ENCODE data around the gene NMNAT2.

- TF ChIP-seq ZFP3 (CRISPR knock-in tag; IDR thresholded peaks at IDR 0.05): no peak
- TF ChIP-seq ZNF70 (CRISPR knock-in tag; IDR thresholded peaks at IDR 0.05): no peak
- TF ChIP-seq CSDC2 (CRISPR knock-in tag; IDR thresholded peaks at IDR 0.05): no peak
- no peak for TF ChIP-seq TSHZ2 (CRISPR knock-in tag; IDR thresholded peaks at IDR 0.05)
- TF ChIP-seq ESRRG (CRISPR knock-in tag; IDR thresholded peaks at IDR 0.05): no peak
- TF ChIP-seq CREB5 (CRISPR knock-in tag; IDR thresholded peaks at IDR 0.05; ENCODE audit: low read depth): no peak
- no peak for TF ChIP-seq CSRNP3 (CRISPR knock-in tag; IDR thresholded peaks at IDR 0.05)
- TF ChIP-seq SNAI2 (CRISPR knock-in tag; IDR thresholded peaks at IDR 0.05): no peak
- no peak for TF ChIP-seq ZNF8 (CRISPR knock-in tag; IDR thresholded peaks at IDR 0.05)
Observed at GRCh38 chr1:183419399-183419798, 1.2 kb upstream of the NMNAT2 start.

Measured in SK-N-SH treated with all-trans-retinoic acid at 6 μM for 48 hours (cell line).